Tibial artery (tissue), 4 donors: ENCODE measurements around the gene CHRNB1.
A peak's percentile ranks its signal among the peaks of the same experiment; 100 is the strongest.
"Not testable (repeated sequence)": the region's sequence is repeated elsewhere in the genome, so short reads cannot be mapped to it uniquely, and the experiment has no call there.

Experiments
- DNase-seq, 2 donors: peaks; one replicate each; pipeline ENCODE4 v3.0.0-alpha.2; 2019
- H3K27ac ChIP-seq, 2 donors: fragments of 200-600 bp; sonication (generic) in 1 of 2; 1 replicate in 1 of 2; 2 replicates in 1 of 2; pipeline ENCODE4 v1.5.1; 2018 to 2019; ENCODE audit warnings: mild to moderate bottlenecking in 1 of 2
- H3K27me3 ChIP-seq, 2 donors: fragments of 200-600 bp; sonication (generic) in 1 of 2; one replicate each; pipeline versions ENCODE4 v1.5.1 to v1.6.0; 2016 to 2019
- H3K36me3 ChIP-seq, 3 donors: fragments of 200-600 bp; sonication (generic) in 2 of 3; one replicate each; pipeline ENCODE4 v1.5.1; 2016 to 2019; ENCODE audit warnings: mild to moderate bottlenecking in 2 of 3
- H3K4me1 ChIP-seq, 4 donors: fragments of 200-600 bp; sonication (generic) in 2 of 4; 1 replicate in 3 of 4; 2 replicates in 1 of 4; pipeline ENCODE4 v1.5.1; 2016 to 2019
- H3K4me3 ChIP-seq, 2 donors: fragments of 200-600 bp; sonication (generic) in 1 of 2; 1 replicate in 1 of 2; 2 replicates in 1 of 2; pipeline ENCODE4 v1.5.1; 2018 to 2019; ENCODE audit warnings: mild to moderate bottlenecking in 2 of 2
- H3K9me3 ChIP-seq, 3 donors: fragments of 200-600 bp; sonication (generic) in 1 of 3; one replicate each; pipeline ENCODE4 v1.5.1; 2016 to 2019
- CTCF ChIP-seq, 2 experiments: fragments of 200-600 bp in 1 of 2; fragments of 450-650 bp in 1 of 2; IDR thresholded peaks; one replicate each; pipeline ENCODE4 v1.5.1; 2017 to 2019; ENCODE audit warnings: antibody characterized with exemption in 2 of 2, mild to moderate bottlenecking in 1 of 2, moderate library complexity in 1 of 2
- intact Hi-C: fragments of 100-400 bp; cut with DNase I; formaldehyde crosslinking; loops from one replicate; pipeline ENCODE4 v1.15.0; 2023; ENCODE audit warnings: low total_unique reads

CHRNB1 gene

GRCh38 chr17:7466639-7467341 is 21.9 kb downstream of the CHRNB1 start:
- H3K4me1 ChIP-seq = peaks cover 7 to 59% (median 27%) of the 10 kb centered on the region in 4 donors
- peak overlapping the region; percentile 10 to 38 for H3K27ac ChIP-seq
- no peaks in the 10 kb centered on the region for H3K27me3 ChIP-seq
- no peak for TF ChIP-seq CTCF (IDR thresholded peaks at IDR 0.05)
- H3K4me3 ChIP-seq = no peak overlapping the region
- no peaks in the 10 kb centered on the region for H3K9me3 ChIP-seq
- intact Hi-C loops = no loop called here
- DNase-seq = peak; percentile 62 to 79
- peaks cover 31 to 53% (median 42%) of the 10 kb centered on the region in 3 donors for H3K36me3 ChIP-seq

GRCh38 chr17:7467498-7467897 is 22.6 kb downstream of the CHRNB1 start:
- DNase-seq = no peak
- Histone ChIP-seq H3K36me3 (peaks cover 26 to 46% (median 36%) of the 10 kb centered on the region in 3 donors), H3K9me3 (no peaks in the 10 kb centered on the region), H3K27ac (peak overlapping the region in 1 of 2 donors; percentile 38), H3K4me3 (no peak overlapping the region), H3K4me1 (peaks cover 7 to 63% (median 28%) of the 10 kb centered on the region in 4 donors), H3K27me3 (no peaks in the 10 kb centered on the region)
- no peak for TF ChIP-seq CTCF (IDR thresholded peaks at IDR 0.05)
- intact Hi-C loops = no loop called here

- Histone ChIP-seq H3K27me3 (no peaks in the 10 kb centered on the region), H3K27ac (no peak overlapping the region), H3K4me1 (peaks cover 7 to 63% (median 29%) of the 10 kb centered on the region in 4 donors), H3K4me3 (no peak overlapping the region), H3K9me3 (no peaks in the 10 kb centered on the region), H3K36me3 (peaks cover 19 to 38% (median 28%) of the 10 kb centered on the region in 3 donors)
- TF ChIP-seq CTCF (IDR thresholded peaks at IDR 0.05) = no peak
- no peak for DNase-seq
- intact Hi-C loops = no loop called here
Observed at GRCh38 chr17:7468290-7468689, 23.4 kb downstream of the CHRNB1 start.

- no peaks in the 10 kb centered on the region for H3K9me3 ChIP-seq
- no peak overlapping the region for H3K27ac ChIP-seq
- DNase-seq = no peak
- intact Hi-C loops = no loop called here
- H3K4me1 ChIP-seq = peaks cover 7 to 69% (median 31%) of the 10 kb centered on the region in 4 donors
- H3K36me3 ChIP-seq = peaks cover 17 to 32% (median 22%) of the 10 kb centered on the region in 3 donors
- no peaks in the 10 kb centered on the region for H3K27me3 ChIP-seq
- TF ChIP-seq CTCF (IDR thresholded peaks at IDR 0.05) = no peak
- no peak overlapping the region for H3K4me3 ChIP-seq
Observed at GRCh38 chr17:7468804-7469389, 24.0 kb downstream of the CHRNB1 start.

GRCh38 chr17:7469843-7470242 is 25.0 kb downstream of the CHRNB1 start:
- intact Hi-C loops, DNase-seq, H3K27ac ChIP-seq, H3K27me3 ChIP-seq, H3K4me3 ChIP-seq, H3K9me3 ChIP-seq: not testable (repeated sequence)
- peaks cover 12 to 24% (median 15%) of the 10 kb centered on the region in 3 donors for H3K36me3 ChIP-seq
- peaks cover 7 to 78% (median 36%) of the 10 kb centered on the region in 4 donors for H3K4me1 ChIP-seq

GRCh38 chr17:7470457-7470973 is 25.7 kb downstream of the CHRNB1 start:
- peaks cover 7 to 18% (median 13%) of the 10 kb centered on the region in 3 donors for H3K36me3 ChIP-seq
- DNase-seq, H3K27me3 ChIP-seq, H3K9me3 ChIP-seq, intact Hi-C loops, H3K27ac ChIP-seq, H3K4me3 ChIP-seq: not testable (repeated sequence)
- H3K4me1 ChIP-seq = peaks cover 7 to 84% (median 40%) of the 10 kb centered on the region in 4 donors
